Activated B cell treated with CpG ODN at 0.5 μM for 24 hours (primary cell): ENCODE data around the gene HAUS3. TPM values are rescaled to one million over a fixed set of nuclear protein-coding genes. Genes with fewer than 3 reads are reported as not detected.

Experiments
- ATAC-seq: fragments of 200-7000 bp; cut with Tn5 transposase; one replicate; pipeline ENCODE4 v1.10.0; 2021; ENCODE audit warnings: low read depth, mild to moderate bottlenecking, moderate library complexity
- CTCF ChIA-PET: fragments of 350-600 bp; sonication (Branson Sonifier 250); formaldehyde crosslinking; loops from one replicate; lab custom pipeline; 2021; ENCODE audit warnings: antibody characterized with exemption; lab: Charles Lee
- POLR2A ChIA-PET: fragments of 350-600 bp; sonication (Branson Sonifier 250); formaldehyde crosslinking; loops from one replicate; lab custom pipeline; 2021; ENCODE audit warnings: antibody characterized with exemption; lab: Charles Lee
- DNase-seq: peaks from one replicate; pipeline ENCODE4 v3.0.0; 2022
- H3K27ac Mint-ChIP-seq: one replicate; pipeline ENCODE4 v1.8.0; 2020; ENCODE audit warnings: mixed read lengths
- H3K27me3 Mint-ChIP-seq: one replicate; pipeline ENCODE4 v1.8.0; 2021; ENCODE audit warnings: mixed read lengths
- H3K36me3 Mint-ChIP-seq: one replicate; pipeline ENCODE4 v1.8.0; 2021; ENCODE audit warnings: low read depth, mixed read lengths
- H3K4me1 Mint-ChIP-seq: one replicate; pipeline ENCODE4 v1.8.0; 2021; ENCODE audit warnings: mixed read lengths
- H3K4me3 Mint-ChIP-seq: one replicate; pipeline ENCODE4 v1.8.0; 2020; ENCODE audit warnings: mild to moderate bottlenecking, mixed read lengths
- H3K9me3 Mint-ChIP-seq: one replicate; pipeline ENCODE4 v1.8.0; 2020; ENCODE audit warnings: mixed read lengths
- CTCF ChIP-seq: fragments of 200-600 bp; IDR thresholded peaks from one replicate; pipeline ENCODE4 v1.8.0; 2022; ENCODE audit warnings: antibody characterized with exemption, mild to moderate bottlenecking
- intact Hi-C: fragments of 100-400 bp; cut with micrococcal nuclease; formaldehyde crosslinking; loops from one replicate; pipeline ENCODE4 v1.15.1; 2024
- total RNA-seq: library from RNA; stranded (reverse); gene quantifications from 2 replicates; pipeline ENCODE4 v1.2.3, GENCODE V29; 2022

HAUS3 gene
- total RNA-seq, 1 donor from 2014 or later, result 17.9 TPM

GRCh38 chr4:2289311-2289954 lies 47.5 kb upstream of the HAUS3 start:
- no peak overlapping the region for H3K4me3 Mint-ChIP-seq
- H3K36me3 Mint-ChIP-seq, result no peaks in the 10 kb centered on the region
- ATAC-seq (no peak), DNase-seq (no peak)
- ChIA-PET POLR2A (interaction anchor here (3.2 kb wide), 1 partner anchor 27 kb away, joined by 21 read pairs; the partner anchor contains the start of gene MXD4), CTCF (no interaction called here)
- no peak for TF ChIP-seq CTCF
- intact Hi-C loops, result no loop called here
- peaks cover 19% of the 10 kb centered on the region for H3K4me1 Mint-ChIP-seq
- no peaks in the 10 kb centered on the region for H3K27me3 Mint-ChIP-seq
- no peak overlapping the region for H3K27ac Mint-ChIP-seq
- no peaks in the 10 kb centered on the region for H3K9me3 Mint-ChIP-seq

- no peak overlapping the region for H3K27ac Mint-ChIP-seq
- CTCF ChIA-PET, result no interaction called here
- intact Hi-C loops, result no loop called here
- TF ChIP-seq CTCF, result no peak
- DNase-seq (no peak), ATAC-seq (no peak)
- POLR2A ChIA-PET, result interaction anchor here (3.2 kb wide), 1 partner anchor 26 kb away, joined by 21 read pairs; the partner anchor contains the start of gene MXD4
- no peak overlapping the region for H3K4me3 Mint-ChIP-seq
- H3K27me3 Mint-ChIP-seq, result no peaks in the 10 kb centered on the region
- peaks cover 21% of the 10 kb centered on the region for H3K4me1 Mint-ChIP-seq
- H3K9me3 Mint-ChIP-seq, result no peaks in the 10 kb centered on the region
- H3K36me3 Mint-ChIP-seq, result no peaks in the 10 kb centered on the region
Observed at GRCh38 chr4:2288051-2288541, 46.2 kb upstream of the HAUS3 start.

GRCh38 chr4:2287594-2287915 lies 45.6 kb upstream of the HAUS3 start:
- Mint-ChIP-seq H3K9me3 (no peaks in the 10 kb centered on the region), H3K36me3 (no peaks in the 10 kb centered on the region), H3K27me3 (no peaks in the 10 kb centered on the region), H3K4me3 (no peak overlapping the region), H3K4me1 (peaks cover 24% of the 10 kb centered on the region), H3K27ac (no peak overlapping the region)
- ChIA-PET POLR2A (interaction anchor here (0.6 kb wide), 1 partner anchor 192 kb away, joined by 3 read pairs; no protein-coding TSS in a partner anchor), CTCF (no interaction called here)
- DNase-seq (no peak), ATAC-seq (no peak)
- intact Hi-C loops, result no loop called here
- no peak for TF ChIP-seq CTCF

- DNase-seq (no peak), ATAC-seq (no peak)
- TF ChIP-seq CTCF, result no peak
- intact Hi-C loops, result no loop called here
- Mint-ChIP-seq H3K27me3 (no peaks in the 10 kb centered on the region), H3K36me3 (no peaks in the 10 kb centered on the region), H3K4me1 (peaks cover 27% of the 10 kb centered on the region), H3K27ac (no peak overlapping the region), H3K4me3 (no peak overlapping the region), H3K9me3 (no peaks in the 10 kb centered on the region)
- ChIA-PET CTCF (no interaction called here), POLR2A (interaction anchor here (0.6 kb wide), 2 partner anchors 192 to 576 kb away, joined by 3 to 10 read pairs; no protein-coding TSS in a partner anchor)
Observed at GRCh38 chr4:2286904-2287593, 45.1 kb upstream of the HAUS3 start.
